HFF-Myc (cell line): ENCODE measurements around the gene SLC16A9.
A peak's percentile ranks its signal among the peaks of the same experiment; 100 is the strongest.

Experiments used
- DNase-seq: peaks from one replicate; pipeline ENCODE4 v3.0.0-alpha.2; 2011; ENCODE audit warnings: low read depth; ENCODE audit errors: extremely low read depth
- H3K4me3 ChIP-seq: replicated peaks from 2 replicates; pipeline ENCODE4 v1.5.1; 2011; ENCODE audit warnings: low read depth, mild to moderate bottlenecking, control low read depth, low read length
- CTCF ChIP-seq: IDR thresholded peaks from 2 replicates; pipeline ENCODE4 v1.5.1; 2012; ENCODE audit warnings: mild to moderate bottlenecking, low read depth, low read length, control low read depth; ENCODE audit errors: missing control alignments

SLC16A9 gene

GRCh38 chr10:59628965-59629364, 80.7 kb downstream of the SLC16A9 start:
- H3K4me3 ChIP-seq: no peak overlapping the region
- no peak for DNase-seq
- TF ChIP-seq CTCF: no peak

DNA sequence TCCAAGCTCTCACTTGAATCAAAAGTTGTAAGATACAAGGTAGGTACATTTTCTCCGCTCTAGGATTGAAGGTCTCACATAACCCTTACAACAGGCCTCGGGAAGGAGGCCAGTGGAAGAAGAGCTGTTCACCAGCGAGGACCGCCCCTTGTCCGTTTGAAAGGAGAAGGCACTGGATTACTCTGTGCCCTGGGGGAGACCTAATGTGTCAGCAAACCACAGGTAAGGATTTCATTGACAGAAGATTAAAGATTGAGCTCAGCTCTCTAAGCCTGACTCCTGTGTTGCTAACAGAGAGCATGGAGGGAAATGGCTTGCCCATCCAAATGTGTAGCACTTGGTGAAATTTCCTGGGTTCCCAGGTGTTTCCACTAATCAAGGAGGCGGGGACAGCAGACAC, 81.2 kb downstream of the SLC16A9 start:
- TF ChIP-seq CTCF: no peak
- DNase-seq: no peak
- no peak overlapping the region for H3K4me3 ChIP-seq

- DNase-seq: no peak
- no peak for TF ChIP-seq CTCF
- H3K4me3 ChIP-seq: no peak overlapping the region
These were observed 82.2 kb downstream of the SLC16A9 start for GRCh38 chr10:59627366-59628018.

GRCh38 chr10:59626523-59626869, 83.2 kb downstream of the SLC16A9 start:
- no peak for DNase-seq
- H3K4me3 ChIP-seq: no peak overlapping the region
- no peak for TF ChIP-seq CTCF

DNA sequence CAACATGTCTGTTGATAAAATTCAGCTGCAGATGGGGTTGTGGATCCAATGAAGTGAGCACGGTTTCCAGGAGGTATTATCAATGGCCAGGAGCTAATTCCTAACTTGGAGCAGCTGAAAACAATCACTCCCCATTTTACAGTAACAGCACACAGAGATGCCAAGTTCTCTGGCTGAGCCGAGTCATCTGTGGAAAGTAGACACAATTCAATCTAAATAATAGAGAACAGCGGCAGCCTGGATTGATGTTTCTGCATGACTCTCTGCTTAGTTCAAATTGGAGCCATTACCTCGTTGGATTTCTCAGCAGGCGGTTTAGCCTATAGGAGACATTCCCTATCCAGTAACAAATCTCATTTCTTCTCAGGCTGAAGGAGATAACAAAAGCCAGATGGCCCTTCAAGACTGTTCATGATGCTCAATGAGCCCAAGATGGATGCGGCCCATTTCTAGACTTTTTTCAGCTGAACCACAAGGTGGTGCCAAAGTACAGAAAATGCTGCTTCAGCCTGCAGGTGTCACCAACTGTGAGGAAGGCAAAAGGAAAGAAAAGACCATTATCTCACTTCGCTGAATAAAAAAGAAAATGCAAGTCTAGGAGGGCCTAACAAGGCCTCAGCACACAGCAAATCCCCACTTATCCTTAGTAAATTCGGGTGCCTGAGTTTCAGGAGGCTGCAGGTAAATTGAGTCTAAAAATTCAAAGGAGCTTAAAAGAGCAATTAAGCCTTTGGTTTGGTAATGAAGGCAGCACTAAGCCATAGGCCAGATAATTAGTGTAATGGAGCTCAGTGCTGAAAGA, 83.7 kb downstream of the SLC16A9 start:
- TF ChIP-seq CTCF: peak; percentile 67
- H3K4me3 ChIP-seq: no peak overlapping the region
- peak; percentile 74 for DNase-seq

DNA sequence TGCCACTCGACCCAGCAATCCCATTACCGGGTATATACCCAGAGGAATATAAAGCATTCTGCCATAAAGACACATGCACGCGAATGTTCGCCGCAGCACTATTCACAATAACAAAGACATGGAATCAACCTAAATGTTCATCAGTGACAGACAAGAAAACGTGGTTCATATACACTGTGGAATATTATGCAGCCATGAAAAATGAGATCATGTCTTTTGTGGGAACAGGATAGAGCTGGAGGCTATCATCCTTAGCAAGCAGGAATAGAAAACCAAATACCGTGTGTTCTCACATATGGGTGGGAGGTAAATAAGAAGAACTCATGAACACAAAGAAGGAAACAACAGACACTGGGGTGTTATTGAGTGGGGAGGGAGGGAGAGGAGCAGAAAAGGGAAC, 84.7 kb downstream of the SLC16A9 start:
- H3K4me3 ChIP-seq: no peak overlapping the region
- no peak for DNase-seq
- no peak for TF ChIP-seq CTCF
